ENCODE data around the gene HMGCL. TPM values are rescaled to one million over a fixed set of nuclear protein-coding genes. Genes with fewer than 3 reads are reported as not detected.

Gene HMGCL
- total and polyA plus RNA-seq, 2 of the 13 experiments (the other 11 are each of a cell fraction or from before 2014, with no cell fraction given), result 21.3 to 41.4 TPM

- TF ChIP-seq AGO1 (IDR thresholded peaks at IDR 0.05; ENCODE audit: low read depth, low read length, poor library complexity, severe bottlenecking), result peak; percentile 85
- TF ChIP-seq TRIM24 (CRISPR knock-in tag; IDR thresholded peaks at IDR 0.05), result no peak
- TF ChIP-seq ZC3H13 (CRISPR knock-in tag; IDR thresholded peaks at IDR 0.05), result no peak
- no peak for TF ChIP-seq TEF (CRISPR knock-in tag; IDR thresholded peaks at IDR 0.05)
- TF ChIP-seq NPAS2 (CRISPR knock-in tag; IDR thresholded peaks at IDR 0.05; ENCODE audit: borderline replicate concordance), result no peak
- no peak for TF ChIP-seq IRX3 (CRISPR knock-in tag; IDR thresholded peaks at IDR 0.05; ENCODE audit: borderline replicate concordance, low read depth)
- TF ChIP-seq ZNF567 (CRISPR knock-in tag; IDR thresholded peaks at IDR 0.05; ENCODE audit: borderline replicate concordance), result no peak
- TF ChIP-seq, protein P1, sequence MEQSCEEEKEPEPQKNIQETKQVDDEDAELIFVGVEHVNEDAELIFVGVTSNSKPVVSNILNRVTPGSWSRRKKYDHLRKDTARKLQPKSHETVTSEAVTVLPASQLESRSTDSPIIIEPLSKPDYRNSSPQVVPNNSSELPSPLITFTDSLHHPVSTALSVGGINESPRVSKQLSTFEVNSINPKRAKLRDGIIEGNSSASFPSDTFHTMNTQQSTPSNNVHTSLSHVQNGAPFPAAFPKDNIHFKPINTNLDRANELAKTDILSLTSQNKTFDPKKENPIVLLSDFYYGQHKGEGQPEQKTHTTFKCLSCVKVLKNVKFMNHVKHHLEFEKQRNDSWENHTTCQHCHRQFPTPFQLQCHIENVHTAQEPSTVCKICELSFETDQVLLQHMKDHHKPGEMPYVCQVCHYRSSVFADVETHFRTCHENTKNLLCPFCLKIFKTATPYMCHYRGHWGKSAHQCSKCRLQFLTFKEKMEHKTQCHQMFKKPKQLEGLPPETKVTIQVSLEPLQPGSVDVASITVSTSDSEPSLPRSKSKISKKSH (CRISPR knock-in tag; IDR thresholded peaks at IDR 0.05; ENCODE audit: borderline replicate concordance), result no peak
- TF ChIP-seq SP1 (IDR thresholded peaks at IDR 0.05), result no peak
- no peak for TF ChIP-seq SP1 (CRISPR knock-in tag; IDR thresholded peaks at IDR 0.05)
- peak; percentile 41; the same call in 1 of the 2 replicates for TF ChIP-seq SP2 (CRISPR knock-in tag; IDR thresholded peaks at IDR 0.05)
- TF ChIP-seq, protein P2, sequence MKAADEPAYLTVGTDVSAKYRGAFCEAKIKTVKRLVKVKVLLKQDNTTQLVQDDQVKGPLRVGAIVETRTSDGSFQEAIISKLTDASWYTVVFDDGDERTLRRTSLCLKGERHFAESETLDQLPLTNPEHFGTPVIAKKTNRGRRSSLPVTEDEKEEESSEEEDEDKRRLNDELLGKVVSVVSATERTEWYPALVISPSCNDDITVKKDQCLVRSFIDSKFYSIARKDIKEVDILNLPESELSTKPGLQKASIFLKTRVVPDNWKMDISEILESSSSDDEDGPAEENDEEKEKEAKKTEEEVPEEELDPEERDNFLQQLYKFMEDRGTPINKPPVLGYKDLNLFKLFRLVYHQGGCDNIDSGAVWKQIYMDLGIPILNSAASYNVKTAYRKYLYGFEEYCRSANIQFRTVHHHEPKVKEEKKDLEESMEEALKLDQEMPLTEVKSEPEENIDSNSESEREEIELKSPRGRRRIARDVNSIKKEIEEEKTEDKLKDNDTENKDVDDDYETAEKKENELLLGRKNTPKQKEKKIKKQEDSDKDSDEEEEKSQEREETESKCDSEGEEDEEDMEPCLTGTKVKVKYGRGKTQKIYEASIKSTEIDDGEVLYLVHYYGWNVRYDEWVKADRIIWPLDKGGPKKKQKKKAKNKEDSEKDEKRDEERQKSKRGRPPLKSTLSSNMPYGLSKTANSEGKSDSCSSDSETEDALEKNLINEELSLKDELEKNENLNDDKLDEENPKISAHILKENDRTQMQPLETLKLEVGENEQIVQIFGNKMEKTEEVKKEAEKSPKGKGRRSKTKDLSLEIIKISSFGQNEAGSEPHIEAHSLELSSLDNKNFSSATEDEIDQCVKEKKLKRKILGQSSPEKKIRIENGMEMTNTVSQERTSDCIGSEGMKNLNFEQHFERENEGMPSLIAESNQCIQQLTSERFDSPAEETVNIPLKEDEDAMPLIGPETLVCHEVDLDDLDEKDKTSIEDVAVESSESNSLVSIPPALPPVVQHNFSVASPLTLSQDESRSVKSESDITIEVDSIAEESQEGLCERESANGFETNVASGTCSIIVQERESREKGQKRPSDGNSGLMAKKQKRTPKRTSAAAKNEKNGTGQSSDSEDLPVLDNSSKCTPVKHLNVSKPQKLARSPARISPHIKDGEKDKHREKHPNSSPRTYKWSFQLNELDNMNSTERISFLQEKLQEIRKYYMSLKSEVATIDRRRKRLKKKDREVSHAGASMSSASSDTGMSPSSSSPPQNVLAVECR (CRISPR knock-in tag; IDR thresholded peaks at IDR 0.05; ENCODE audit: borderline replicate concordance), result peak; percentile 89
- no peak for TF ChIP-seq EZH2 (conservative IDR thresholded peaks at IDR 0.05; ENCODE audit: low read depth, low read length)
- no peak for TF ChIP-seq ZNF512 (CRISPR knock-in tag; IDR thresholded peaks at IDR 0.05)
- TF ChIP-seq NFYC (CRISPR knock-in tag; IDR thresholded peaks at IDR 0.05), result no peak
- peak; percentile 94 for TF ChIP-seq SAP130 (CRISPR knock-in tag; IDR thresholded peaks at IDR 0.05; ENCODE audit: low read depth)
- TF ChIP-seq MED8 (CRISPR knock-in tag; IDR thresholded peaks at IDR 0.05; ENCODE audit: insufficient replicate concordance), result no peak
- TF ChIP-seq CHD2 (IDR thresholded peaks at IDR 0.05; ENCODE audit: low read depth, low read length), result peak; percentile 25; the same call in 1 of the 2 replicates
- no peak for TF ChIP-seq ZNF446 (CRISPR knock-in tag; IDR thresholded peaks at IDR 0.05)
- TF ChIP-seq, protein P3, sequence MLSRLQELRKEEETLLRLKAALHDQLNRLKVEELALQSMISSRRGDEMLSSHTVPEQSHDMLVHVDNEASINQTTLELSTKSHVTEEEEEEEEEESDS (CRISPR knock-in tag; IDR thresholded peaks at IDR 0.05; ENCODE audit: borderline replicate concordance), result no peak
- TF ChIP-seq PHF5A (CRISPR knock-in tag; IDR thresholded peaks at IDR 0.05; ENCODE audit: low read depth, unreplicated experiment), result no peak
Measured at GRCh38 chr1:23790696-23791515, 34.3 kb downstream of the HMGCL start, which contains the start of gene LYPLA2 (continued).
